ENCODE data around the gene SOCS6. TPM values are rescaled to one million over a fixed set of nuclear protein-coding genes. Genes with fewer than 3 reads are reported as not detected.

The SOCS6 gene
- total RNA-seq, 6 donors from 2014 or later = 11.0 to 29.2 (median 19.8) TPM

GRCh38 chr18:70368903-70369302 lies 80.1 kb downstream of the SOCS6 start:
- DNase-seq (no peak), ATAC-seq (ENCODE audit: low FRiP score in 2 of 2) (no peak)
- Histone ChIP-seq H3K4me1 (no peaks in the 10 kb centered on the region), H3K4me3 (no peak overlapping the region), H3K27ac (no peak overlapping the region), H3K27me3 (no peaks in the 10 kb centered on the region), H3K36me3 (no peaks in the 10 kb centered on the region), H3K9me3 (no peaks in the 10 kb centered on the region)
- TF ChIP-seq EP300 (IDR thresholded peaks at IDR 0.05) = peak in 1 of 4 donors; percentile 38
- no peak for TF ChIP-seq POLR2AphosphoS5 (IDR thresholded peaks at IDR 0.05)
- WGBS, 2 donors = 68 to 71% methylated on average over 1 of the region's 1 CpG

GRCh38 chr18:70370762-70371733 lies 82.2 kb downstream of the SOCS6 start:
- Histone ChIP-seq H3K4me3 (no peak overlapping the region), H3K4me1 (no peaks in the 10 kb centered on the region), H3K9me3 (no peaks in the 10 kb centered on the region), H3K36me3 (no peaks in the 10 kb centered on the region), H3K27ac (no peak overlapping the region), H3K27me3 (no peaks in the 10 kb centered on the region)
- DNase-seq (no peak), ATAC-seq (ENCODE audit: low FRiP score in 2 of 2) (no peak)
- 88 to 89% methylated on average over 9 of the region's 9 CpGs for WGBS, 2 donors
- TF ChIP-seq EP300 (IDR thresholded peaks at IDR 0.05) (no peak), POLR2A (IDR thresholded peaks at IDR 0.05) (no peak), CTCF (IDR thresholded peaks at IDR 0.05) (no peak), POLR2AphosphoS5 (IDR thresholded peaks at IDR 0.05) (no peak)

GRCh38 chr18:70371908-70372307 lies 83.1 kb downstream of the SOCS6 start:
- ATAC-seq (ENCODE audit: low FRiP score in 2 of 2) (no peak), DNase-seq (no peak)
- Histone ChIP-seq H3K9me3 (no peaks in the 10 kb centered on the region), H3K27me3 (no peaks in the 10 kb centered on the region), H3K27ac (no peak overlapping the region), H3K4me1 (no peaks in the 10 kb centered on the region), H3K36me3 (no peaks in the 10 kb centered on the region), H3K4me3 (no peak overlapping the region)
- TF ChIP-seq POLR2A (IDR thresholded peaks at IDR 0.05) = no peak
- 70 to 86% methylated on average over 2 of the region's 2 CpGs for WGBS, 2 donors

GRCh38 chr18:70372450-70373041 lies 83.7 kb downstream of the SOCS6 start:
- no peak for ATAC-seq (ENCODE audit: low FRiP score in 2 of 2)
- Histone ChIP-seq H3K27ac (no peak overlapping the region), H3K27me3 (no peaks in the 10 kb centered on the region), H3K36me3 (no peaks in the 10 kb centered on the region), H3K4me3 (no peak overlapping the region), H3K4me1 (no peaks in the 10 kb centered on the region), H3K9me3 (no peaks in the 10 kb centered on the region)
- TF ChIP-seq EP300 (IDR thresholded peaks at IDR 0.05) = no peak
- TF ChIP-seq POLR2A (IDR thresholded peaks at IDR 0.05) = no peak
- no peak for TF ChIP-seq CTCF (IDR thresholded peaks at IDR 0.05)
- no peak for TF ChIP-seq POLR2AphosphoS5 (IDR thresholded peaks at IDR 0.05)
- 72 to 77% methylated on average over 2 of the region's 2 CpGs for WGBS, 2 donors
- no peak for DNase-seq

GRCh38 chr18:70373042-70373519 lies 84.2 kb downstream of the SOCS6 start:
- WGBS, 2 donors = 56 to 63% methylated on average over 5 of the region's 5 CpGs
- Histone ChIP-seq H3K27ac (no peak overlapping the region), H3K4me1 (no peaks in the 10 kb centered on the region), H3K9me3 (no peaks in the 10 kb centered on the region), H3K4me3 (no peak overlapping the region), H3K36me3 (no peaks in the 10 kb centered on the region), H3K27me3 (no peaks in the 10 kb centered on the region)
- DNase-seq (no peak), ATAC-seq (ENCODE audit: low FRiP score in 2 of 2) (peak in 1 of 2 donors; percentile 69)
- no peak for TF ChIP-seq POLR2AphosphoS5 (IDR thresholded peaks at IDR 0.05)
- TF ChIP-seq EP300 (IDR thresholded peaks at IDR 0.05) = no peak
- TF ChIP-seq POLR2A (IDR thresholded peaks at IDR 0.05) = no peak
- TF ChIP-seq CTCF (IDR thresholded peaks at IDR 0.05) = no peak
